Kidney epithelial cell (primary cell): ENCODE data around the gene TBC1D16. TPM values are rescaled to one million over a fixed set of nuclear protein-coding genes. Genes with fewer than 3 reads are reported as not detected.

Source experiments
- DNase-seq: peaks from one replicate; pipeline ENCODE4 v3.0.0-alpha.2; 2010; ENCODE audit warnings: low read depth
- H3K27me3 ChIP-seq: 2 replicates; pipeline ENCODE4 v1.6.0; 2011; ENCODE audit warnings: low read length; ENCODE audit not compliant: control insufficient read depth, insufficient read depth
- H3K36me3 ChIP-seq: 2 replicates; pipeline ENCODE4 v1.5.1; 2011; ENCODE audit warnings: low read length; ENCODE audit not compliant: control insufficient read depth, insufficient read depth
- H3K4me3 ChIP-seq: 2 replicates; pipeline ENCODE4 v1.5.1; 2011; ENCODE audit warnings: low read depth, mild to moderate bottlenecking, control low read depth, low read length
- CTCF ChIP-seq: IDR thresholded peaks from 2 replicates; pipeline ENCODE4 v1.5.1; 2011; ENCODE audit warnings: mild to moderate bottlenecking, moderate library complexity, low read length, control low read depth, inconsistent platforms; ENCODE audit not compliant: insufficient read depth, poor library complexity, severe bottlenecking
- total RNA-seq: library from RNA; depleted of rRNA; stranded (reverse); fragments of >200 nt; gene quantifications from 2 replicates; pipeline ENCODE4 v1.2.3, GENCODE V29; 2015

TBC1D16 gene
- total RNA-seq, 1 donor from 2014 or later: 58.5 TPM

GRCh38 chr17:79993390-79994227, 42.1 kb downstream of the TBC1D16 start:
- TF ChIP-seq CTCF: no peak
- DNase-seq: peak; percentile 28
- Histone ChIP-seq H3K27me3 (no peaks in the 10 kb centered on the region), H3K4me3 (no peak overlapping the region), H3K36me3 (no peaks in the 10 kb centered on the region)

GRCh38 chr17:79992649-79993389, 42.9 kb downstream of the TBC1D16 start:
- no peak overlapping the region for H3K4me3 ChIP-seq

DNA sequence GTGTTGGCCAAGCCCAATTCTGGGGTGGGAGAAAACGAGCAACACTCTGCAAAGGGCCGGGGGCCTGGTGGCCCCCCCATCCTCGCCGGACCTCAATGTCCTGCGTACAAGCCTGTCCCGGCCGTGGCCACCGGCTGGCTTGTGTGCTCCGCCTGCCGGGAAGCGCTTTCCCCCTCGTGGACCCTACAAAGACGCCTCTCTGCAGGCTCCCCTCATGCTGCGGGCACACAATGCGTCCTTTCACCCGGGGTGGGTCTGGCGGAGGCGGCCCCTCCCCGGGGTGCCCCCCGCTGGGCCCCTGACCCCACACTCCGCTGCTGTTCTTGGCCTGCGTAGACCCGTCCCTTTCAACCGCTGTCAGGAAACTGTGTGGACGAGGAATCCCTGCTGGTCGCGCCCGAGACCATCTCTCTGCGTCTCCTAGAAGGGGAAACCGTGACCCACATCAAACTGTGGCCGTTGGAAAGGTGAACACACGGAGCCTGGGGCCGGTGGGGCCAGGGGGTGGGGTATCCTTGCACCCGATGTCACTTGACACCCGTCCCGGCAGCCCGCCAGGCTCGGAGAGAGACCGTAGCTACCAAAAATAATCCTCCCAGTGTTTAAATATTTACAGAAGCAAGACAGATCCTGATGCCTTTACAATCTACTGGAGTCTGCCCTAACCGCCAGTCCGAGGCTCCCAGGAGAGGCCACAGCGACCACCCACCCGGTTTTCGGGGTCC, 43.6 kb downstream of the TBC1D16 start:
- Histone ChIP-seq H3K36me3 (no peaks in the 10 kb centered on the region), H3K27me3 (no peaks in the 10 kb centered on the region), H3K4me3 (peak overlapping the region; percentile 4)
- no peak for DNase-seq
- no peak for TF ChIP-seq CTCF

More at GRCh38 chr17:79992649-79993389, 42.9 kb downstream of the TBC1D16 start:
- H3K27me3 ChIP-seq: no peaks in the 10 kb centered on the region
- TF ChIP-seq CTCF: no peak
- H3K36me3 ChIP-seq: no peaks in the 10 kb centered on the region
- no peak for DNase-seq

- TF ChIP-seq CTCF: peak; percentile 78
- Histone ChIP-seq H3K36me3 (no peaks in the 10 kb centered on the region), H3K4me3 (peak overlapping the region; percentile 4), H3K27me3 (no peaks in the 10 kb centered on the region)
- DNase-seq: no peak
Observed at GRCh38 chr17:79991140-79991923, 44.3 kb downstream of the TBC1D16 start.

DNA sequence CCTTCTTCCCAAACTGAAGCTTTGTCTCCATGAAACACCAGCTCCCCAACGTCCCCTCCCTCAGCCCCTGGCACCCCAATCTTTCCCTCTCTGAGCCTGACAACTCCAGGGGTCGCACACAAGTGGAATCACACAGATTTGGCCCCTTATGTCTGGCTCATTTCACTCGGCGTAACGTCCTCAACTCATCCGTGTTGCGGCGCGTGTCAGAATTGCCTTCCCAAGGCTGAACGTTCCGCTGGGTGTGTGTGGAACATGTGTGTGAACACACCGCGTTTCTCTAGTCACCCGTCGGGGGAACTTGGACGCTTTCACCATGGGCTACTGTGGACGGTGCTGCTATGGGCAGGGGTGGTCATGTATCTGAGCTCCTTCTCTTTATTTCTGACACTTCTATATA, 45.0 kb downstream of the TBC1D16 start:
- Histone ChIP-seq H3K4me3 (no peak overlapping the region), H3K36me3 (no peaks in the 10 kb centered on the region), H3K27me3 (no peaks in the 10 kb centered on the region)
- TF ChIP-seq CTCF: no peak
- no peak for DNase-seq
